Mesenchymal stem cell (in vitro differentiated cells and primary cell): ENCODE data around the gene TLK1.

Source experiments
- DNase-seq: peaks from one replicate; pipeline ENCODE4 v3.0.0-alpha.2; 2013
- H2AFZ ChIP-seq: one replicate; pipeline ENCODE4 v1.6.1; 2013; ENCODE audit warnings: low read depth, mild to moderate bottlenecking, control low read depth, inconsistent platforms, low read length, moderate library complexity
- H2AK5ac ChIP-seq: 2 replicates; pipeline ENCODE4 v1.6.1; 2013; ENCODE audit warnings: low read length, moderate library complexity, mild to moderate bottlenecking, inconsistent platforms; ENCODE audit not compliant: severe bottlenecking
- H2BK120ac ChIP-seq: one replicate; pipeline ENCODE4 v1.6.1; 2013; ENCODE audit warnings: low read depth, mild to moderate bottlenecking, inconsistent platforms, low read length, moderate library complexity
- H2BK12ac ChIP-seq, 2 experiments: one replicate each; pipeline ENCODE4 v1.6.1; 2013; ENCODE audit warnings: inconsistent platforms in 2 of 2, low read length in 2 of 2, mild to moderate bottlenecking in 2 of 2, moderate library complexity in 2 of 2, control low read depth in 1 of 2
- H2BK15ac ChIP-seq: one replicate; pipeline ENCODE4 v1.6.1; 2013; ENCODE audit warnings: mild to moderate bottlenecking, low read depth, inconsistent platforms; ENCODE audit not compliant: poor library complexity, severe bottlenecking
- H2BK5ac ChIP-seq: 2 replicates; pipeline ENCODE4 v1.6.1; 2013; ENCODE audit warnings: low read depth, mild to moderate bottlenecking, low read length, control low read depth, inconsistent platforms; ENCODE audit not compliant: poor library complexity, severe bottlenecking
- H3K14ac ChIP-seq, 2 experiments: one replicate each; pipeline ENCODE4 v1.6.1; 2013; ENCODE audit warnings: inconsistent platforms in 2 of 2, low read length in 2 of 2, control low read depth in 1 of 2, mild to moderate bottlenecking in 1 of 2, moderate library complexity in 1 of 2
- H3K18ac ChIP-seq, 2 experiments: one replicate each; pipeline ENCODE4 v1.6.1; 2013; ENCODE audit warnings: inconsistent platforms in 2 of 2, low read length in 2 of 2, control low read depth in 1 of 2, low read depth in 1 of 2, mild to moderate bottlenecking in 1 of 2
- H3K23ac ChIP-seq, 2 experiments: one replicate each; pipeline ENCODE4 v1.6.1; 2013; ENCODE audit warnings: inconsistent platforms in 2 of 2, low read length in 2 of 2, mild to moderate bottlenecking in 2 of 2, moderate library complexity in 2 of 2, control low read depth in 1 of 2
- H3K27ac ChIP-seq: 2 replicates; pipeline ENCODE4 v1.5.1; 2013; ENCODE audit warnings: mild to moderate bottlenecking, moderate library complexity, low read length, control low read depth, inconsistent platforms; ENCODE audit not compliant: poor library complexity, severe bottlenecking
- H3K27me3 ChIP-seq, 2 experiments: 2 replicates each; pipeline versions ENCODE4 v1.6.1 to v1.7.0; 2013; ENCODE audit warnings: low read length in 2 of 2, mild to moderate bottlenecking in 2 of 2, moderate library complexity in 2 of 2, control low read depth in 1 of 2, inconsistent platforms in 1 of 2; ENCODE audit not compliant: control insufficient read depth in 1 of 2, insufficient read depth in 1 of 2
- H3K36me3 ChIP-seq, 2 experiments: 2 replicates each; pipeline versions ENCODE4 v1.6.1 to v1.7.0; 2013; ENCODE audit warnings: low read length in 2 of 2, control low read depth in 1 of 2, inconsistent platforms in 1 of 2, low read depth in 1 of 2, mild to moderate bottlenecking in 1 of 2; ENCODE audit not compliant: insufficient read depth in 2 of 2, control insufficient read depth in 1 of 2
- H3K4ac ChIP-seq, 2 experiments: one replicate each; pipeline ENCODE4 v1.6.1; 2013; ENCODE audit warnings: inconsistent platforms in 2 of 2, low read length in 2 of 2, mild to moderate bottlenecking in 2 of 2, moderate library complexity in 2 of 2, control low read depth in 1 of 2, low read depth in 1 of 2
- H3K4me1 ChIP-seq: 2 replicates; pipeline ENCODE4 v1.6.1; 2013; ENCODE audit warnings: low read depth, low read length, control low read depth; ENCODE audit not compliant: control insufficient read depth, insufficient read depth
- H3K4me2 ChIP-seq: 2 replicates; pipeline ENCODE4 v1.6.1; 2013; ENCODE audit warnings: low read length, mild to moderate bottlenecking, inconsistent platforms; ENCODE audit not compliant: poor library complexity, severe bottlenecking
- H3K4me3 ChIP-seq, 2 experiments: 2 replicates each; pipeline versions ENCODE4 v1.5.1 to v1.7.0; 2013; ENCODE audit warnings: low read length in 2 of 2, mild to moderate bottlenecking in 2 of 2, control low read depth in 1 of 2, low read depth in 1 of 2; ENCODE audit not compliant: insufficient read depth in 1 of 2
- H3K79me1 ChIP-seq: replicated peaks from 2 replicates; pipeline ENCODE4 v1.6.1; 2013; ENCODE audit warnings: mild to moderate bottlenecking, control low read depth, low read length, inconsistent platforms; ENCODE audit not compliant: poor library complexity, severe bottlenecking
- H3K9ac ChIP-seq: 2 replicates; pipeline ENCODE4 v1.7.0; 2013; ENCODE audit warnings: mild to moderate bottlenecking, low read length, moderate library complexity
- H3K9me3 ChIP-seq: 2 replicates; pipeline ENCODE4 v1.7.0; 2013; ENCODE audit warnings: mild to moderate bottlenecking, low read length; ENCODE audit not compliant: control insufficient read depth
- H4K8ac ChIP-seq: one replicate; pipeline ENCODE4 v1.6.1; 2013; ENCODE audit warnings: inconsistent platforms, mild to moderate bottlenecking, low read length, moderate library complexity
- H4K91ac ChIP-seq: one replicate; pipeline ENCODE4 v1.6.1; 2013; ENCODE audit warnings: mild to moderate bottlenecking, low read length, inconsistent platforms
- WGBS: methylation state at CpG from one replicate; pipeline ENCODE4 v1.1.7; 2013; ENCODE audit warnings: mixed read lengths; 5-methylcytosine and 5-hydroxymethylcytosine counted together

Gene TLK1

GRCh38 chr2:170943041-170943440, 217.7 kb downstream of the TLK1 start:
- no CpG with 5 or more reads among the region's 1 CpG for WGBS
- no peak overlapping the region for H3K18ac ChIP-seq

GRCh38 chr2:170942615-170943014, 218.1 kb downstream of the TLK1 start:
- no peaks in the 10 kb centered on the region for H3K27me3 ChIP-seq
- DNase-seq: no peak
- H2BK15ac ChIP-seq: no peak overlapping the region
- H3K4me3 ChIP-seq: no peak overlapping the region
- H4K8ac ChIP-seq: no peak overlapping the region
- no peak overlapping the region for H2AK5ac ChIP-seq
- WGBS: 100% methylated on average over 1 of the region's 4 CpGs
- H3K18ac ChIP-seq: no peak overlapping the region
- H3K4me2 ChIP-seq: no peak overlapping the region
- no peaks in the 10 kb centered on the region for H3K9me3 ChIP-seq
- H3K4ac ChIP-seq: no peak overlapping the region
- H4K91ac ChIP-seq: no peak overlapping the region
- H3K27ac ChIP-seq: no peak overlapping the region
- peaks cover 4% of the 10 kb centered on the region for H3K4me1 ChIP-seq
- no peak overlapping the region for H2BK120ac ChIP-seq
- no peaks in the 10 kb centered on the region for H3K79me1 ChIP-seq
- peaks cover 3 to 7% of the 10 kb centered on the region in 2 experiments for H3K36me3 ChIP-seq
- no peak overlapping the region for H3K14ac ChIP-seq
- H2AFZ ChIP-seq: no peak overlapping the region
- no peak overlapping the region for H2BK5ac ChIP-seq
- H2BK12ac ChIP-seq: no peak overlapping the region
- no peak overlapping the region for H3K23ac ChIP-seq
- H3K9ac ChIP-seq: no peak overlapping the region

More at GRCh38 chr2:170943041-170943440, 217.7 kb downstream of the TLK1 start:
- Histone ChIP-seq H2AK5ac (no peak overlapping the region), H3K9ac (no peak overlapping the region), H2BK120ac (no peak overlapping the region), H3K9me3 (no peaks in the 10 kb centered on the region), H2BK15ac (no peak overlapping the region), H3K36me3 (peaks cover 2 to 3% of the 10 kb centered on the region in 2 experiments), H3K4me3 (no peak overlapping the region), H3K4me2 (no peak overlapping the region), H2BK5ac (no peak overlapping the region), H3K23ac (no peak overlapping the region), H3K4ac (no peak overlapping the region), H4K8ac (no peak overlapping the region), H4K91ac (no peak overlapping the region), H3K27me3 (no peaks in the 10 kb centered on the region), H3K27ac (no peak overlapping the region), H3K4me1 (peaks cover 6% of the 10 kb centered on the region), H2BK12ac (no peak overlapping the region), H3K14ac (no peak overlapping the region), H2AFZ (no peak overlapping the region), H3K79me1 (peaks cover 2% of the 10 kb centered on the region)
- DNase-seq: no peak
